ENCODE measurements around the gene SLC35E2B.
"Not testable (repeated sequence)": the region's sequence is repeated elsewhere in the genome, so short reads cannot be mapped to it uniquely, and the experiment has no call there.

Gene SLC35E2B

GRCh38 chr1:1700067-1700466, 7.5 kb upstream of the SLC35E2B start:
- H3K9ac ChIP-seq (ENCODE audit: low read length); H3K27ac ChIP-seq (ENCODE audit: low read depth, low read length); H3K9me3 ChIP-seq (ENCODE audit: control insufficient read depth, insufficient read depth, low read depth, low read length); H3K4me1 ChIP-seq (ENCODE audit: control insufficient read depth, insufficient read depth, low read length); H3K4me3 ChIP-seq (ENCODE audit: low read depth, low read length); H3K27me3 ChIP-seq (ENCODE audit: control insufficient read depth, insufficient read depth, low read length): not testable (repeated sequence)
- peaks cover 12% of the 10 kb centered on the region for H3K36me3 ChIP-seq (ENCODE audit: control insufficient read depth, insufficient read depth, low read length)

- not testable (repeated sequence) for H3K9ac ChIP-seq (ENCODE audit: low read length); H3K9me3 ChIP-seq (ENCODE audit: control insufficient read depth, insufficient read depth, low read depth, low read length); H3K4me3 ChIP-seq (ENCODE audit: low read depth, low read length); H3K27me3 ChIP-seq (ENCODE audit: control insufficient read depth, insufficient read depth, low read length); H3K36me3 ChIP-seq (ENCODE audit: control insufficient read depth, insufficient read depth, low read length); H3K27ac ChIP-seq (ENCODE audit: low read depth, low read length); H3K4me1 ChIP-seq (ENCODE audit: control insufficient read depth, insufficient read depth, low read length)
Measured at GRCh38 chr1:1699061-1699460, 6.5 kb upstream of the SLC35E2B start.

- not testable (repeated sequence) for H3K36me3 ChIP-seq (ENCODE audit: control insufficient read depth, insufficient read depth, low read length); H3K4me1 ChIP-seq (ENCODE audit: control insufficient read depth, insufficient read depth, low read length); H3K9ac ChIP-seq (ENCODE audit: low read length); H3K27me3 ChIP-seq (ENCODE audit: control insufficient read depth, insufficient read depth, low read length); H3K4me3 ChIP-seq (ENCODE audit: low read depth, low read length); H3K27ac ChIP-seq (ENCODE audit: low read depth, low read length); H3K9me3 ChIP-seq (ENCODE audit: control insufficient read depth, insufficient read depth, low read depth, low read length)
Measured at GRCh38 chr1:1697358-1698183, 5.0 kb upstream of the SLC35E2B start.

- not testable (repeated sequence) for H3K27me3 ChIP-seq (ENCODE audit: control insufficient read depth, insufficient read depth, low read length); H3K9ac ChIP-seq (ENCODE audit: low read length); H3K9me3 ChIP-seq (ENCODE audit: control insufficient read depth, insufficient read depth, low read depth, low read length); H3K4me1 ChIP-seq (ENCODE audit: control insufficient read depth, insufficient read depth, low read length); H3K4me3 ChIP-seq (ENCODE audit: low read depth, low read length); H3K27ac ChIP-seq (ENCODE audit: low read depth, low read length); H3K36me3 ChIP-seq (ENCODE audit: control insufficient read depth, insufficient read depth, low read length)
Measured at GRCh38 chr1:1696431-1697357, 4.1 kb upstream of the SLC35E2B start.

- Histone ChIP-seq H3K9ac (ENCODE audit: low read length) (peak overlapping the region; percentile 81), H3K27ac (ENCODE audit: low read depth, low read length) (peak overlapping the region; percentile 81; the same call in 1 of the 2 replicates), H3K4me3 (ENCODE audit: low read depth, low read length) (peak overlapping the region; percentile 59)
- H3K9me3 ChIP-seq (ENCODE audit: control insufficient read depth, insufficient read depth, low read depth, low read length); H3K4me1 ChIP-seq (ENCODE audit: control insufficient read depth, insufficient read depth, low read length); H3K27me3 ChIP-seq (ENCODE audit: control insufficient read depth, insufficient read depth, low read length); H3K36me3 ChIP-seq (ENCODE audit: control insufficient read depth, insufficient read depth, low read length): not testable (repeated sequence)
Measured at GRCh38 chr1:1692324-1692713, 276 bp downstream of the SLC35E2B start.

GRCh38 chr1:1691443-1691842, 1.2 kb downstream of the SLC35E2B start:
- not testable (repeated sequence) for H3K9me3 ChIP-seq (ENCODE audit: control insufficient read depth, insufficient read depth, low read depth, low read length); H3K9ac ChIP-seq (ENCODE audit: low read length); H3K27ac ChIP-seq (ENCODE audit: low read depth, low read length); H3K4me1 ChIP-seq (ENCODE audit: control insufficient read depth, insufficient read depth, low read length); H3K27me3 ChIP-seq (ENCODE audit: control insufficient read depth, insufficient read depth, low read length); H3K36me3 ChIP-seq (ENCODE audit: control insufficient read depth, insufficient read depth, low read length); H3K4me3 ChIP-seq (ENCODE audit: low read depth, low read length)

- H3K27me3 ChIP-seq (ENCODE audit: control insufficient read depth, insufficient read depth, low read length); H3K4me1 ChIP-seq (ENCODE audit: control insufficient read depth, insufficient read depth, low read length); H3K36me3 ChIP-seq (ENCODE audit: control insufficient read depth, insufficient read depth, low read length); H3K9ac ChIP-seq (ENCODE audit: low read length); H3K27ac ChIP-seq (ENCODE audit: low read depth, low read length); H3K4me3 ChIP-seq (ENCODE audit: low read depth, low read length); H3K9me3 ChIP-seq (ENCODE audit: control insufficient read depth, insufficient read depth, low read depth, low read length): not testable (repeated sequence)
Measured at GRCh38 chr1:1689526-1689925, 3.1 kb downstream of the SLC35E2B start.

GRCh38 chr1:1687846-1688245, 4.7 kb downstream of the SLC35E2B start:
- H3K4me3 ChIP-seq (ENCODE audit: low read depth, low read length), result no peak overlapping the region
- no peak overlapping the region for H3K27ac ChIP-seq (ENCODE audit: low read depth, low read length)
- no peak overlapping the region for H3K9ac ChIP-seq (ENCODE audit: low read length)
- no peaks in the 10 kb centered on the region for H3K27me3 ChIP-seq (ENCODE audit: control insufficient read depth, insufficient read depth, low read length)
- H3K4me1 ChIP-seq (ENCODE audit: control insufficient read depth, insufficient read depth, low read length), result peaks cover 15% of the 10 kb centered on the region
- no peaks in the 10 kb centered on the region for H3K9me3 ChIP-seq (ENCODE audit: control insufficient read depth, insufficient read depth, low read depth, low read length)
- H3K36me3 ChIP-seq (ENCODE audit: control insufficient read depth, insufficient read depth, low read length), result no peaks in the 10 kb centered on the region

GRCh38 chr1:1684031-1684681, 8.4 kb downstream of the SLC35E2B start:
- H3K4me3 ChIP-seq (ENCODE audit: low read depth, low read length), result 0 out of 2 replicates have a peak overlapping the region, but pooled peaks have one; percentile 1
- no peaks in the 10 kb centered on the region for H3K27me3 ChIP-seq (ENCODE audit: control insufficient read depth, insufficient read depth, low read length)
- peaks cover 17% of the 10 kb centered on the region for H3K4me1 ChIP-seq (ENCODE audit: control insufficient read depth, insufficient read depth, low read length)
- H3K9me3 ChIP-seq (ENCODE audit: control insufficient read depth, insufficient read depth, low read depth, low read length), result no peaks in the 10 kb centered on the region
- peak overlapping the region; percentile 53 for H3K9ac ChIP-seq (ENCODE audit: low read length)
- no peak overlapping the region; the same call in 1 of the 2 replicates for H3K27ac ChIP-seq (ENCODE audit: low read depth, low read length)
- 0 out of 2 replicates have a peak, but pooled peaks cover 3% of the 10 kb centered on the region for H3K36me3 ChIP-seq (ENCODE audit: control insufficient read depth, insufficient read depth, low read length)

GRCh38 chr1:1683104-1683905, 9.3 kb downstream of the SLC35E2B start:
- H3K27ac ChIP-seq (ENCODE audit: low read depth, low read length), result peak overlapping the region; percentile 38; the same call in 1 of the 2 replicates
- H3K36me3 ChIP-seq (ENCODE audit: control insufficient read depth, insufficient read depth, low read length), result 0 out of 2 replicates have a peak, but pooled peaks cover 3% of the 10 kb centered on the region
- H3K9me3 ChIP-seq (ENCODE audit: control insufficient read depth, insufficient read depth, low read depth, low read length), result no peaks in the 10 kb centered on the region
- H3K9ac ChIP-seq (ENCODE audit: low read length), result peak overlapping the region; percentile 53
- H3K27me3 ChIP-seq (ENCODE audit: control insufficient read depth, insufficient read depth, low read length), result no peaks in the 10 kb centered on the region
- peaks cover 25% of the 10 kb centered on the region for H3K4me1 ChIP-seq (ENCODE audit: control insufficient read depth, insufficient read depth, low read length)
- H3K4me3 ChIP-seq (ENCODE audit: low read depth, low read length), result peak overlapping the region; percentile 18; the same call in 1 of the 2 replicates

All from HUES6 (cell line).